SU-DHL-6 (cell line): ENCODE results near the gene PEX13.

Source experiments
- CTCF ChIP-seq: fragments of 200-600 bp; sonication (generic); IDR thresholded peaks from one replicate; pipeline ENCODE4 v1.5.1; 2017; ENCODE audit warnings: antibody characterized with exemption, mild to moderate bottlenecking, low read length, moderate library complexity; ENCODE audit not compliant: insufficient read depth, poor library complexity, severe bottlenecking
- EZH2phosphoT487 ChIP-seq: fragments of 200-600 bp; sonication (generic), shearing (Covaris generic); conservative IDR thresholded peaks from 2 replicates; pipeline ENCODE4 v1.6.1; 2018; ENCODE audit warnings: mild to moderate bottlenecking, antibody characterized with exemption, low read length, moderate library complexity, mixed read lengths

GRCh38 chr2:60987041-60987440 lies 30.5 kb upstream of the PEX13 start:
- no peak for TF ChIP-seq CTCF
- no peak for TF ChIP-seq EZH2phosphoT487
